PC-9 (cell line): ENCODE data around the gene TSPYL6.

Experiments
- EZH2 ChIP-seq: fragments of 200-600 bp; sonication (generic); IDR thresholded peaks from 2 replicates; pipeline ENCODE4 v1.8.0; 2017; ENCODE audit warnings: antibody characterized with exemption, low read depth
- TF ChIP-seq, protein P1 (sequence below): fragments of 200-600 bp; sonication (generic); conservative IDR thresholded peaks from 2 replicates; pipeline ENCODE4 v1.6.1; 2017; ENCODE audit warnings: mixed run types, antibody characterized with exemption, mild to moderate bottlenecking, moderate library complexity

- TF ChIP-seq, protein P1, sequence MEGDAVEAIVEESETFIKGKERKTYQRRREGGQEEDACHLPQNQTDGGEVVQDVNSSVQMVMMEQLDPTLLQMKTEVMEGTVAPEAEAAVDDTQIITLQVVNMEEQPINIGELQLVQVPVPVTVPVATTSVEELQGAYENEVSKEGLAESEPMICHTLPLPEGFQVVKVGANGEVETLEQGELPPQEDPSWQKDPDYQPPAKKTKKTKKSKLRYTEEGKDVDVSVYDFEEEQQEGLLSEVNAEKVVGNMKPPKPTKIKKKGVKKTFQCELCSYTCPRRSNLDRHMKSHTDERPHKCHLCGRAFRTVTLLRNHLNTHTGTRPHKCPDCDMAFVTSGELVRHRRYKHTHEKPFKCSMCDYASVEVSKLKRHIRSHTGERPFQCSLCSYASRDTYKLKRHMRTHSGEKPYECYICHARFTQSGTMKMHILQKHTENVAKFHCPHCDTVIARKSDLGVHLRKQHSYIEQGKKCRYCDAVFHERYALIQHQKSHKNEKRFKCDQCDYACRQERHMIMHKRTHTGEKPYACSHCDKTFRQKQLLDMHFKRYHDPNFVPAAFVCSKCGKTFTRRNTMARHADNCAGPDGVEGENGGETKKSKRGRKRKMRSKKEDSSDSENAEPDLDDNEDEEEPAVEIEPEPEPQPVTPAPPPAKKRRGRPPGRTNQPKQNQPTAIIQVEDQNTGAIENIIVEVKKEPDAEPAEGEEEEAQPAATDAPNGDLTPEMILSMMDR, result no peak
- no peak for TF ChIP-seq EZH2
Observed at GRCh38 chr2:54284826-54285225, 28.8 kb upstream of the TSPYL6 start.
